ENCODE measurements around the gene SIT1.
A peak's percentile ranks its signal among the peaks of the same experiment; 100 is the strongest.

SIT1 gene

DNA sequence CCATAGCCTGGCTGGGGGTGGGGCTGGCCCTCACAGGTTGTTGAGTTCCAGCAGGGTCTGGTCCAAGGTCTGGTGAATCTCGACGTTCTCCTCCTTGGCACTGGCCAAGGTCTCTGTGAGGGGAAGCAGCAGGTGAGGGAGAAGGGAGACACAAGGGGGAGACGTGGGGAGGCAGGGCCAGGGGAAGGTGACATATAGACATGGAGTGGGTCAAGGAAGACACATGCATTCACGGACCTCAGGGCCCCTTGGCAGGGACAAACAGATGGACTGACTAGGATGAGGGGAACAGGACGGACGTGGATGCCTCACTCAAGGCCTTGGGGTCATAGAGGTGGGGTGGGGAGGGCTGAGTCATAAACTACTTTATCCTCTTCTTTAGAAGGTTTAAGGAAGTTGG, 31.3 kb upstream of the SIT1 start:
- no peak for DNase-seq

DNA sequence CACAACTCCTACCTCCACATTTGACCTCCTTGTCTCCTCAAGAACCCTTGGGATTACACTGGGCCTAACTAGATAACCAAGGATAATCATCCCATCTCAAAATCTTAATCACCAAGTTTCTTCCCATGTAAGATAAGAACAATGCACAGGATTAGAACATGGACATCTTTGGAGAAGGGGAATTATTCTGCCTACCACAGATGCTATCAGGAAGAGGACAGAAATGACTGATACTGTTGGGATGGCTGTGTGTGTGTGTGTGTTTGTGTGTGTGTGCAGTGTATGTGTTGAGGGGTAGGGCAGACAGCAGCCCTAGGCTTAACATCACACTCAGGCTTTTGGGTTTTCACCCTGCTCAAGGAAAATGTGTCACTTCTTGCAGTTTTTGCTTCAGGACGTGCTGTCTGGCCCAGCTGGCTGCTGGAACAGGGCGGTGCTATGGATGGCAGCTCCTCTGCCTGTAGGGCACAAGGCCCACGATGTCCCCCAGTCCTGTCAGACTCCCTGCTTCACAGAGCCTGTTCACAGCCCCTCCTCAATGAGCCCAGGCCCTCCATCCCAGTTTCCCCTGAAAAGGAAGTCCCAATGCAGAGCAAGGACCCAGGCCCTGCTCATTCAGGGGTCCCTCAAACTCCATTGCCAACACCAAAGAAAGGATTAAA, 30.7 kb upstream of the SIT1 start:
- DNase-seq: no peak

DNA sequence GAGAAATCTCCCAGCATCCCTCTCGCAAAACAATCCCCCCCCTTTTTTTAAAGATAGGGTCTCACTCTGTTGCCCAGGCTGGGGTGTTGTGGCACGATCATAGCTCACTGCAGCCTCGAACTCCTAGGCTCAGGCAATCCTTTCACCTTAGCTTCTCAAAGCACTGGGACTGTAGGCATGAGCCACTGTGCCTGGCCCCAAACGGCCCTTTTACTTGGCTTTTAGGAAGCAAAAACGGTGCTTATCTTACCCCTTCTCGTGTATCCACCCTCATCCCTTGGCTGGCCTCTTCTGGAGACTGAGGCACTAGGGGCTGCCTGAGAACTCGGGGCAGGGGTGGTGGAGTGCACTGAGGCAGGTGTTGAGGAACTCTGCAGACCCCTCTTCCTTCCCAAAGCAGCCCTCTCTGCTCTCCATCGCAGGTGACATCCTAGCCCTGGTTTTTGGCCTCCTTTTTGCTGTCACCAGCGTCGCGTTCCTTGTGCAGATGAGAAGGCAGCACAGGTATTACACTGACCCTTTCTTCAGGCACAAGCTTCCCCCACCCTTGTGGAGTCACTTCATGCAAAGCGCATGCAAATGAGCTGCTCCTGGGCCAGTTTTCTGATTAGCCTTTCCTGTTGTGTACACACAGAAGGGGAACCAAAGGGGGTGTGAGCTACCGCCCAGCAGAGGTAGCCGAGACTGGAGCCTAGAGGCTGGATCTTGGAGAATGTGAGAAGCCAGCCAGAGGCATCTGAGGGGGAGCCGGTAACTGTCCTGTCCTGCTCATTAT, 29.8 kb upstream of the SIT1 start:
- no peak for DNase-seq

GRCh38 chr9:35679766-35680330, 29.1 kb upstream of the SIT1 start:
- no peak for DNase-seq

- no peak for DNase-seq
These were observed 28.4 kb upstream of the SIT1 start for GRCh38 chr9:35679091-35679490.

GRCh38 chr9:35675732-35676392, 25.1 kb upstream of the SIT1 start:
- no peak for DNase-seq

GRCh38 chr9:35675204-35675603, 24.5 kb upstream of the SIT1 start:
- no peak for DNase-seq

DNA sequence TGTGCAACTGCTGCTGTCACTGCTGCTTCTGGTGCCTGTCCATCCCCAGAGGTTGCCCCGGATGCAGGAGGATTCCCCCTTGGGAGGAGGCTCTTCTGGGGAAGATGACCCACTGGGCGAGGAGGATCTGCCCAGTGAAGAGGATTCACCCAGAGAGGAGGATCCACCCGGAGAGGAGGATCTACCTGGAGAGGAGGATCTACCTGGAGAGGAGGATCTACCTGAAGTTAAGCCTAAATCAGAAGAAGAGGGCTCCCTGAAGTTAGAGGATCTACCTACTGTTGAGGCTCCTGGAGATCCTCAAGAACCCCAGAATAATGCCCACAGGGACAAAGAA, 23.3 kb upstream of the SIT1 start:
- no peak for DNase-seq

GRCh38 chr9:35673132-35674024, 22.6 kb upstream of the SIT1 start, which contains the start of gene CA9:
Gene CA9, plus strand, starts transcription at chr9:35673928. Its CDS starts 32 bp downstream, at chr9:35673960.
- no peak for DNase-seq

- DNase-seq: no peak
These were observed 18.8 kb upstream of the SIT1 start for GRCh38 chr9:35669331-35670145.

DNA sequence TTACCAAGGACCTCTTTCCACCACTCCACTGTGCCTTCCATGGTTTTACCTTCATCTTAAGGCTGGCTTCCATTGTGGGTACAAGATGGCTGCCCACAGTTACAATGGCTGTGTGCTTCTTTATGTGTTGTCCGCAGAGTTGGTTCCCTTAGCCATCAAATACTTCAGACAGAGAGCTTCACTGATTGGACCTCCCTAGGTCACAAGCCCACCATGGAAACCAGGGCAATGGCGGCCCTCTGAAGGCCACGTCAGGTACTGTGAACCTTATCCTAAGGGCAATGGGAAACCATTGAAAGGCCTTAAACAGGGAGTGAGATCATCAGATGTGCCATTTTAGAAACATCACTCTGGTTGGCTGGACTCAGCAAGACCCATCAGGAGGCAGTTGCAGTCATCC, 17.2 kb upstream of the SIT1 start:
- DNase-seq: no peak

DNA sequence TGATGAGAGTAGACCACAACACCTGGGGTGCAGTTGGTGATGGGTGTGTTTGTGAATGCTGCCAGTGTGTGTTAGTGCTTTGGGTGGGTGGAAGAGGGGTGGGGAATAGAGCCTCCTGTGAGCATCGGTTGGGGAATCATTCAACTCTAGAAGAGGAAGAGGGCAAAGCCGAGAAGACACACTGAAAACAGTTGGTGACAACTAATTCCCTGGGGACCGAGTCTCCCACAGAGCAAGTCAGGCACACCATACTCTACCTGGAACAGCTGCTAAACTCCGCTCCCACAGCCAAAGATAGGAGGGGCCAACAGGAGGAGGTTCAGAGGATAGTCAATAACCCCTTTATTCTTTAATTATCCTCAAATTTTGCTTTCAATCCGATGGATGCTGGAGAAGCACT, 15.8 kb upstream of the SIT1 start:
- no peak for DNase-seq

GRCh38 chr9:35666045-35666444, 15.3 kb upstream of the SIT1 start:
- no peak for DNase-seq

DNA sequence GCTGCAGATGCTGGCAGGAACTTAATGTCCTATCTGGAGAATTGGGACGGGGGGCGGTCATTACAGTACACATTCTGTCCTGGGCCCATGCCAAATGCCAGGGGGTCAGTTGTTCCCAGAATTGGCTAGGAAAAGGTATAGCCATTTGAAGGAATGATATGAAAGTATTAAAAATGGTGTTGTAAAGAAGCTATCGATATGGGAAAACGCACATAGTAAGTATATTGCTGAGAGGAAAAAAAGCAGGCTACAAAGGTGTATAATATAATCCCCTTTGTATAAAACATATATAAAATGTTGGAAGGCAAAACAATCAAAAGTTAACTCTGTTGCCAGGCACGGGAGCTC, 14.7 kb upstream of the SIT1 start:
- DNase-seq: no peak

GRCh38 chr9:35664531-35665470, 14.1 kb upstream of the SIT1 start, which contains the start of gene ARHGEF39:
Gene ARHGEF39, minus strand, starts transcription at chr9:35665195. Its CDS starts 26 bp downstream, at chr9:35665169.
- DNase-seq: peak; percentile 53

DNA sequence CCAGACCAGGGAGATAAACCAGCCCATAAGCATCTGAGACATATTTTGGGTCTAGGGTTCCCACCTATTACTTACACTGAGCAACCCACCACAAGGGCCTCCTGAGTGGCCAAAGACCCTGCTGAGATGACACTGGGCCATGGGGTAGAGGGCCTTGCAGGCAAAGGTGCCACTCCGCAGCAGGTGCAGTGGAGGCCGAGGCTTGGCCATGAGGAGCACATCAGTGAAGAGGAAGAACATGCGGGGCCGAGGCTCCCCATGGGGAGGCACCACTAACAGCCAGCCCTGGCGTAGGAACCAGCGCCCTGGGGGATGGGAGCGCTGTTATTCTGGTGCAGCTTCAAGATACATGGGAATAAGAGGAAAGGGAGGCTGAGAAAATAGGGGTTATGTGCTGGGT, 11.7 kb upstream of the SIT1 start:
- DNase-seq: no peak

DNA sequence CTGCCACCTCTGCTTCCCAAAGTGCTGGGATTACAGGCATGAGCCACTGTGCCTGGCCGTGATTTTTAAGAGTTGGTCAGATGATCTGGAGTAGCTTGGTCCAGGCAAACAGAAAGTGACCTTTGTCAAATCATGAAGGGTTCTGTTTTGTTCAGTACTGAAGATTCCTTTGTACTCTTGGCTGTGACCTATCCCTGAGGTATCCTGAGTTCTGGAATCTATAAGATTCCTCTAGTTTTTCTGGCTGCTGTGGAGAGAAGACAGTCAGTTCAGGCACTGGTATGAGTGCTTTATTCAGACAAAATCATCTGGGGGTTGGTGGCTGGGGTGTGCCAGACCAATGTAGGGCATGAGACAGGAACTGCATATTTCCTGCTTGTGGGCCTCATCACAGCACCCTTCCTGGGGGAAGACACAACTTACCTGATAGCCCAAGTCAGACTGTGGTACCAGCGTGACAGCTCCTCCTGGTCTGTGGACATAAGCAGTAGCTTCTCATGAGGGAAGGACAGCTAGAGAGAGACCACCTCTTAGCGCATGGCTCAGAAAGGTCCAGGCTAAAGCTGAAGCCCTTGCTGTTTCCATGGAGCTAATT, 11.1 kb upstream of the SIT1 start:
- no peak for DNase-seq

DNA sequence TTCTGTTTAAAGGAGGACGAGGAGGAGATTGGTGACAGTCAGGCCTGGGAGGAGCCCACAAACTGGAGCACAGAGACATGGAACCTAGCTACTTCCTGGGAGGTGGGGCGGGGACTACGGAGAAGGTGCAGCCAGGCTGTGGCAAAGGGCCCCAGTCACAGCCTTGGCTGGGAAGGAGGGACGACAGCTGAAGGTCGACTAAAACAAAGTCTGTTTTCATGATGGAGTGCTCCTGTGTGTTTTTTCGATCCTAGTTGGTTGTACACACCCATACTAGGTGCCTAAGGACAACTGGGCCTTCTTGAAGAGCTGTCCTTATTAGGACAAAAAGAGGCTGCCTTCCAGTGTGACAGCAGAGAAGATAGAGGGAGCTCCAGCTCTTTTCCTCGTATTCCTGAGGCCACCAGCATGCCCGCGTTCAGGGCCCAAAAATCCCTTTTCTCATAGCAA, 10.3 kb upstream of the SIT1 start:
- DNase-seq: no peak

GRCh38 chr9:35659340-35659739, 8.6 kb upstream of the SIT1 start:
- peak; percentile 26 for DNase-seq

DNA sequence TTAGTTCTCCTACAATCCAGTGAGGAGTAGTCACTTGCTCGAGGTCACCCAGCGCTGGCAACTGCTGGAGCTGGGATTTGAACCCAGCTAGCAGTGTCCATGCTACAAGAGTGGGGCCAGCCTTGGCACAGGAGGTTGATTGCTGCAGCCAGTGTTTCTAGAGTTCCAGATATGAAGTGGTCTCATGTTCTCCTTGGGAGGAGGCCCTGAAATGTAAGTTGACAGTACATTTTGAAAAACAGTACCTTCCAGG, 8.2 kb upstream of the SIT1 start:
- DNase-seq: no peak
